GM23338 (cell line): ENCODE results near the gene GNG7. TPM values are rescaled to one million over a fixed set of nuclear protein-coding genes. Genes with fewer than 3 reads are reported as not detected.

Experiments used
- ATAC-seq: fragments of 200-7000 bp; cut with Tn5 transposase; 3 replicates; pipeline ENCODE4 v1.9.1; 2020
- DNase-seq: peaks from one replicate; pipeline ENCODE4 v3.0.0-alpha.2; 2015; ENCODE audit warnings: low spot score
- H2AFZ ChIP-seq: fragments of 200-600 bp; sonication (generic); 2 replicates; pipeline ENCODE4 v1.8.0; 2016; ENCODE audit warnings: antibody characterized with exemption, mild to moderate bottlenecking, moderate library complexity
- H3F3A ChIP-seq: fragments of 200-600 bp; sonication (generic); replicated peaks from 2 replicates; pipeline ENCODE4 v1.8.0; 2017; ENCODE audit warnings: antibody characterized with exemption, mixed run types, low read depth
- H3K27ac ChIP-seq: fragments of 200-600 bp; sonication (generic); 2 replicates; pipeline ENCODE4 v1.6.1; 2016; ENCODE audit warnings: low read depth
- H3K27me3 ChIP-seq: fragments of 200-600 bp; sonication (generic); 2 replicates; pipeline ENCODE4 v1.8.0; 2016; ENCODE audit warnings: mild to moderate bottlenecking, mixed run types, moderate library complexity; ENCODE audit not compliant: insufficient read depth
- H3K36me3 ChIP-seq: fragments of 200-600 bp; sonication (generic); 2 replicates; pipeline ENCODE4 v1.8.0; 2016; ENCODE audit warnings: mild to moderate bottlenecking; ENCODE audit not compliant: insufficient read depth
- H3K4me1 ChIP-seq: fragments of 200-600 bp; sonication (generic); 2 replicates; pipeline ENCODE4 v1.8.0; 2016; ENCODE audit warnings: mild to moderate bottlenecking, moderate library complexity; ENCODE audit not compliant: insufficient read depth
- H3K4me2 ChIP-seq: fragments of 200-600 bp; sonication (generic); 2 replicates; pipeline ENCODE4 v1.7.1; 2017; ENCODE audit warnings: mixed run types
- H3K4me3 ChIP-seq: fragments of 200-600 bp; sonication (generic); 2 replicates; pipeline ENCODE4 v1.6.1; 2016; ENCODE audit warnings: mixed run types
- H3K79me2 ChIP-seq: fragments of 200-600 bp; sonication (generic); replicated peaks from 2 replicates; pipeline ENCODE4 v1.8.0; 2017; ENCODE audit warnings: mild to moderate bottlenecking; ENCODE audit not compliant: insufficient read depth
- H3K9me2 ChIP-seq: fragments of 200-600 bp; sonication (generic); 2 replicates; pipeline ENCODE4 v1.8.0; 2017; ENCODE audit not compliant: insufficient read depth
- H4K20me1 ChIP-seq: fragments of 200-600 bp; sonication (generic); replicated peaks from 2 replicates; pipeline ENCODE4 v1.8.0; 2017; ENCODE audit warnings: mild to moderate bottlenecking; ENCODE audit not compliant: insufficient read depth
- H3K27ac Mint-ChIP-seq: 2 replicates; pipeline ENCODE4 v1.8.0; 2020; ENCODE audit warnings: inconsistent platforms, mild to moderate bottlenecking, moderate library complexity, mixed read lengths
- H3K27me3 Mint-ChIP-seq: 3 replicates; pipeline ENCODE4 v1.8.0; 2022; ENCODE audit warnings: low read depth, mild to moderate bottlenecking, moderate library complexity, mixed read lengths, inconsistent platforms; ENCODE audit not compliant: insufficient read depth, poor library complexity
- H3K36me3 Mint-ChIP-seq: 3 replicates; pipeline ENCODE4 v1.8.0; 2021; ENCODE audit warnings: low read depth, mild to moderate bottlenecking, inconsistent platforms, moderate library complexity, mixed read lengths
- H3K4me1 Mint-ChIP-seq: 3 replicates; pipeline ENCODE4 v1.8.0; 2020; ENCODE audit warnings: mild to moderate bottlenecking, inconsistent platforms, mixed read lengths
- H3K4me3 Mint-ChIP-seq: 3 replicates; pipeline ENCODE4 v1.8.0; 2021; ENCODE audit warnings: moderate library complexity, mild to moderate bottlenecking, inconsistent platforms, mixed read lengths
- H3K9me3 Mint-ChIP-seq: 3 replicates; pipeline ENCODE4 v1.8.0; 2020; ENCODE audit warnings: moderate library complexity, mild to moderate bottlenecking, inconsistent platforms, mixed read lengths
- CREB1 ChIP-seq: fragments of 250-450 bp; sonication (Bioruptor Pico); IDR thresholded peaks from 2 replicates; pipeline ENCODE4 v1.5.0; 2020; ENCODE audit warnings: low read depth, mild to moderate bottlenecking, moderate library complexity
- ETS1 ChIP-seq: IDR thresholded peaks from 2 replicates; pipeline ENCODE4 v1.6.1; 2016; ENCODE audit warnings: antibody characterized with exemption
- EZH2phosphoT487 ChIP-seq: fragments of 200-600 bp; sonication (generic); IDR thresholded peaks from one replicate; pipeline ENCODE4 v1.8.1; 2018; ENCODE audit warnings: antibody characterized with exemption; ENCODE audit not compliant: unreplicated experiment
- JUNB ChIP-seq: IDR thresholded peaks from one replicate; pipeline ENCODE4 v1.6.1; 2016; ENCODE audit warnings: antibody characterized with exemption; ENCODE audit not compliant: unreplicated experiment
- POLR2AphosphoS5 ChIP-seq: IDR thresholded peaks from 2 replicates; pipeline ENCODE4 v1.6.1; 2016; ENCODE audit warnings: antibody characterized with exemption, low read depth
- REST ChIP-seq: IDR thresholded peaks from one replicate; pipeline ENCODE4 v1.6.1; 2018; ENCODE audit warnings: antibody characterized with exemption; ENCODE audit not compliant: unreplicated experiment
- STAT1 ChIP-seq: IDR thresholded peaks from one replicate; pipeline ENCODE4 v1.6.1; 2016; ENCODE audit warnings: antibody characterized with exemption; ENCODE audit not compliant: unreplicated experiment
- ZNF114 ChIP-seq: fragments of 250-450 bp; sonication (Bioruptor Pico); IDR thresholded peaks from 2 replicates; pipeline ENCODE4 v1.5.0; 2020; ENCODE audit warnings: mild to moderate bottlenecking, moderate library complexity
- ZNF331 ChIP-seq: fragments of 250-450 bp; sonication (Bioruptor Pico); IDR thresholded peaks from 2 replicates; pipeline ENCODE4 v1.5.0; 2020; ENCODE audit warnings: low read depth, mild to moderate bottlenecking, moderate library complexity
- polyA plus RNA-seq: library from polyadenylated mRNA; unstranded; fragments of >200 nt; fragmentation: Nextera tagmentation; extraction: Ambion mirVana; gene quantifications from 2 replicates; pipeline ENCODE4 v1.2.1, GENCODE V29; 2016
- total RNA-seq: library from RNA; depleted of rRNA; stranded (reverse); fragments of >200 nt; shearing (Covaris generic); gene quantifications from 2 replicates; pipeline ENCODE4 v1.2.3, GENCODE V29; 2014
- TF ChIP-seq, protein P1 (sequence below): fragments of 250-450 bp; sonication (Bioruptor Pico); IDR thresholded peaks from 2 replicates; pipeline ENCODE4 v1.5.0; 2020; ENCODE audit warnings: mild to moderate bottlenecking, moderate library complexity

The GNG7 gene
- total and polyA plus RNA-seq, 2 experiments from 2014 or later, result 5.1 to 5.4 TPM

- TF ChIP-seq REST (no peak), STAT1 (no peak)
- TF ChIP-seq, protein P1, sequence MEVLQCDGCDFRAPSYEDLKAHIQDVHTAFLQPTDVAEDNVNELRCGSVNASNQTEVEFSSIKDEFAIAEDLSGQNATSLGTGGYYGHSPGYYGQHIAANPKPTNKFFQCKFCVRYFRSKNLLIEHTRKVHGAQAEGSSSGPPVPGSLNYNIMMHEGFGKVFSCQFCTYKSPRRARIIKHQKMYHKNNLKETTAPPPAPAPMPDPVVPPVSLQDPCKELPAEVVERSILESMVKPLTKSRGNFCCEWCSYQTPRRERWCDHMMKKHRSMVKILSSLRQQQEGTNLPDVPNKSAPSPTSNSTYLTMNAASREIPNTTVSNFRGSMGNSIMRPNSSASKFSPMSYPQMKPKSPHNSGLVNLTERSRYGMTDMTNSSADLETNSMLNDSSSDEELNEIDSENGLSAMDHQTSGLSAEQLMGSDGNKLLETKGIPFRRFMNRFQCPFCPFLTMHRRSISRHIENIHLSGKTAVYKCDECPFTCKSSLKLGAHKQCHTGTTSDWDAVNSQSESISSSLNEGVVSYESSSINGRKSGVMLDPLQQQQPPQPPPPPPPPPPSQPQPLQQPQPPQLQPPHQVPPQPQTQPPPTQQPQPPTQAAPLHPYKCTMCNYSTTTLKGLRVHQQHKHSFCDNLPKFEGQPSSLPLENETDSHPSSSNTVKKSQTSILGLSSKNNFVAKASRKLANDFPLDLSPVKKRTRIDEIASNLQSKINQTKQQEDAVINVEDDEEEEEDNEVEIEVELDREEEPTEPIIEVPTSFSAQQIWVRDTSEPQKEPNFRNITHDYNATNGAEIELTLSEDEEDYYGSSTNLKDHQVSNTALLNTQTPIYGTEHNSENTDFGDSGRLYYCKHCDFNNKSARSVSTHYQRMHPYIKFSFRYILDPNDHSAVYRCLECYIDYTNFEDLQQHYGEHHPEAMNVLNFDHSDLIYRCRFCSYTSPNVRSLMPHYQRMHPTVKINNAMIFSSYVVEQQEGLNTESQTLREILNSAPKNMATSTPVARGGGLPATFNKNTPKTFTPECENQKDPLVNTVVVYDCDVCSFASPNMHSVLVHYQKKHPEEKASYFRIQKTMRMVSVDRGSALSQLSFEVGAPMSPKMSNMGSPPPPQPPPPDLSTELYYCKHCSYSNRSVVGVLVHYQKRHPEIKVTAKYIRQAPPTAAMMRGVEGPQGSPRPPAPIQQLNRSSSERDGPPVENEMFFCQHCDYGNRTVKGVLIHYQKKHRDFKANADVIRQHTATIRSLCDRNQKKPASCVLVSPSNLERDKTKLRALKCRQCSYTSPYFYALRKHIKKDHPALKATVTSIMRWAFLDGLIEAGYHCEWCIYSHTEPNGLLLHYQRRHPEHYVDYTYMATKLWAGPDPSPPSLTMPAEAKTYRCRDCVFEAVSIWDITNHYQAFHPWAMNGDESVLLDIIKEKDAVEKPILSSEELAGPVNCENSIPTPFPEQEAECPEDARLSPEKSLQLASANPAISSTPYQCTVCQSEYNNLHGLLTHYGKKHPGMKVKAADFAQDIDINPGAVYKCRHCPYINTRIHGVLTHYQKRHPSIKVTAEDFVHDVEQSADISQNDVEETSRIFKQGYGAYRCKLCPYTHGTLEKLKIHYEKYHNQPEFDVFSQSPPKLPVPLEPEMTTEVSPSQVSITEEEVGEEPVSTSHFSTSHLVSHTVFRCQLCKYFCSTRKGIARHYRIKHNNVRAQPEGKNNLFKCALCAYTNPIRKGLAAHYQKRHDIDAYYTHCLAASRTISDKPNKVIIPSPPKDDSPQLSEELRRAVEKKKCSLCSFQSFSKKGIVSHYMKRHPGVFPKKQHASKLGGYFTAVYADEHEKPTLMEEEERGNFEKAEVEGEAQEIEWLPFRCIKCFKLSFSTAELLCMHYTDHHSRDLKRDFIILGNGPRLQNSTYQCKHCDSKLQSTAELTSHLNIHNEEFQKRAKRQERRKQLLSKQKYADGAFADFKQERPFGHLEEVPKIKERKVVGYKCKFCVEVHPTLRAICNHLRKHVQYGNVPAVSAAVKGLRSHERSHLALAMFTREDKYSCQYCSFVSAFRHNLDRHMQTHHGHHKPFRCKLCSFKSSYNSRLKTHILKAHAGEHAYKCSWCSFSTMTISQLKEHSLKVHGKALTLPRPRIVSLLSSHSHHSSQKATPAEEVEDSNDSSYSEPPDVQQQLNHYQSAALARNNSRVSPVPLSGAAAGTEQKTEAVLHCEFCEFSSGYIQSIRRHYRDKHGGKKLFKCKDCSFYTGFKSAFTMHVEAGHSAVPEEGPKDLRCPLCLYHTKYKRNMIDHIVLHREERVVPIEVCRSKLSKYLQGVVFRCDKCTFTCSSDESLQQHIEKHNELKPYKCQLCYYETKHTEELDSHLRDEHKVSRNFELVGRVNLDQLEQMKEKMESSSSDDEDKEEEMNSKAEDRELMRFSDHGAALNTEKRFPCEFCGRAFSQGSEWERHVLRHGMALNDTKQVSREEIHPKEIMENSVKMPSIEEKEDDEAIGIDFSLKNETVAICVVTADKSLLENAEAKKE (CRISPR knock-in tag), result no peak
Measured at GRCh38 chr19:2653710-2654707, 48.5 kb downstream of the GNG7 start (continued).

- Mint-ChIP-seq H3K4me1 (peaks cover 11% of the 10 kb centered on the region), H3K9me3 (no peaks in the 10 kb centered on the region), H3K4me3 (no peak overlapping the region), H3K27ac (no peak overlapping the region), H3K36me3 (no peaks in the 10 kb centered on the region), H3K27me3 (peaks cover 2% of the 10 kb centered on the region)
- H4K20me1 ChIP-seq, result no peaks in the 10 kb centered on the region
- DNase-seq (no peak), ATAC-seq (no peak)
- H3K27me3 ChIP-seq, result no peaks in the 10 kb centered on the region
- H3K4me1 ChIP-seq, result peaks cover 11% of the 10 kb centered on the region
- H3K4me2 ChIP-seq, result no peak overlapping the region
- H3K27ac ChIP-seq, result no peak overlapping the region
- no peaks in the 10 kb centered on the region for H3K36me3 ChIP-seq
- no peak overlapping the region for H2AFZ ChIP-seq
- no peaks in the 10 kb centered on the region for H3F3A ChIP-seq
- no peaks in the 10 kb centered on the region for H3K9me2 ChIP-seq
- no peaks in the 10 kb centered on the region for H3K79me2 ChIP-seq
- peak overlapping the region; percentile 48; the same call in 1 of the 2 replicates for H3K4me3 ChIP-seq
- TF ChIP-seq ZNF114 (no peak), EZH2phosphoT487 (no peak), STAT1 (no peak), JUNB (no peak), ZNF331 (CRISPR knock-in tag) (no peak), POLR2AphosphoS5 (no peak), ETS1 (no peak), CREB1 (CRISPR knock-in tag) (no peak)
Measured at GRCh38 chr19:2653218-2653617, 49.3 kb downstream of the GNG7 start.
